PC-3 (cell line): ENCODE data around the gene EIF2B5.

ENCODE experiments used
- EZH2 ChIP-seq: fragments of 300-600 bp; sonication (generic); IDR thresholded peaks from one replicate; pipeline ENCODE4 v1.6.1; 2017; ENCODE audit warnings: antibody characterized with exemption, mild to moderate bottlenecking, low read length; ENCODE audit not compliant: unreplicated experiment
- EZH2phosphoT487 ChIP-seq: fragments of 300-600 bp; sonication (generic); IDR thresholded peaks from 2 replicates; pipeline ENCODE4 v1.6.1; 2018; ENCODE audit warnings: mild to moderate bottlenecking, antibody characterized with exemption, low read length, borderline replicate concordance
- TF ChIP-seq, protein P1 (sequence below): fragments of 300-600 bp; sonication (generic); conservative IDR thresholded peaks from 2 replicates; pipeline ENCODE4 v1.5.1; 2017; ENCODE audit warnings: antibody characterized with exemption, low read depth, mild to moderate bottlenecking, low read length

DNA sequence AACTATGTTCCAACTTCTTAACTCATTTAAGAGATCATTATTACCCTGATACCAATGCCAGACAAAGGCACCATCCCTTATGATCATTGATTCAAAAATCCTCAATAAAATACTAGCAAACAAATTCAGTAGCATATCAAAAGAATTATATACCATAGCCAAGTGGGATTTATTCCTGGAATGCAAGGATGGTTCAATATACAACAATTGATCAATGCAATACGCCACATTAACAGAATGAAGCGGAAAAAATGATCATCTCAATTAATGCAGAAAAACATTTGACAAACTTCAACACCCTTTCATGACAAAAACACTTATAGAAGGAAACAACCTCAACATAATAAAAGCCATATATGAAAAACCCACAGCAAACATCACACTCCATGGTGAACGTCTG, 43.0 kb upstream of the EIF2B5 start:
- no peak for TF ChIP-seq EZH2phosphoT487
- TF ChIP-seq, protein P1, sequence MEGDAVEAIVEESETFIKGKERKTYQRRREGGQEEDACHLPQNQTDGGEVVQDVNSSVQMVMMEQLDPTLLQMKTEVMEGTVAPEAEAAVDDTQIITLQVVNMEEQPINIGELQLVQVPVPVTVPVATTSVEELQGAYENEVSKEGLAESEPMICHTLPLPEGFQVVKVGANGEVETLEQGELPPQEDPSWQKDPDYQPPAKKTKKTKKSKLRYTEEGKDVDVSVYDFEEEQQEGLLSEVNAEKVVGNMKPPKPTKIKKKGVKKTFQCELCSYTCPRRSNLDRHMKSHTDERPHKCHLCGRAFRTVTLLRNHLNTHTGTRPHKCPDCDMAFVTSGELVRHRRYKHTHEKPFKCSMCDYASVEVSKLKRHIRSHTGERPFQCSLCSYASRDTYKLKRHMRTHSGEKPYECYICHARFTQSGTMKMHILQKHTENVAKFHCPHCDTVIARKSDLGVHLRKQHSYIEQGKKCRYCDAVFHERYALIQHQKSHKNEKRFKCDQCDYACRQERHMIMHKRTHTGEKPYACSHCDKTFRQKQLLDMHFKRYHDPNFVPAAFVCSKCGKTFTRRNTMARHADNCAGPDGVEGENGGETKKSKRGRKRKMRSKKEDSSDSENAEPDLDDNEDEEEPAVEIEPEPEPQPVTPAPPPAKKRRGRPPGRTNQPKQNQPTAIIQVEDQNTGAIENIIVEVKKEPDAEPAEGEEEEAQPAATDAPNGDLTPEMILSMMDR = no peak
- no peak for TF ChIP-seq EZH2
